ENCODE results near the gene NOS3.

Gene NOS3

GRCh38 chr7:151060416-151061212 lies 69.8 kb downstream of the NOS3 start:
- DNase-seq = no peak

DNA sequence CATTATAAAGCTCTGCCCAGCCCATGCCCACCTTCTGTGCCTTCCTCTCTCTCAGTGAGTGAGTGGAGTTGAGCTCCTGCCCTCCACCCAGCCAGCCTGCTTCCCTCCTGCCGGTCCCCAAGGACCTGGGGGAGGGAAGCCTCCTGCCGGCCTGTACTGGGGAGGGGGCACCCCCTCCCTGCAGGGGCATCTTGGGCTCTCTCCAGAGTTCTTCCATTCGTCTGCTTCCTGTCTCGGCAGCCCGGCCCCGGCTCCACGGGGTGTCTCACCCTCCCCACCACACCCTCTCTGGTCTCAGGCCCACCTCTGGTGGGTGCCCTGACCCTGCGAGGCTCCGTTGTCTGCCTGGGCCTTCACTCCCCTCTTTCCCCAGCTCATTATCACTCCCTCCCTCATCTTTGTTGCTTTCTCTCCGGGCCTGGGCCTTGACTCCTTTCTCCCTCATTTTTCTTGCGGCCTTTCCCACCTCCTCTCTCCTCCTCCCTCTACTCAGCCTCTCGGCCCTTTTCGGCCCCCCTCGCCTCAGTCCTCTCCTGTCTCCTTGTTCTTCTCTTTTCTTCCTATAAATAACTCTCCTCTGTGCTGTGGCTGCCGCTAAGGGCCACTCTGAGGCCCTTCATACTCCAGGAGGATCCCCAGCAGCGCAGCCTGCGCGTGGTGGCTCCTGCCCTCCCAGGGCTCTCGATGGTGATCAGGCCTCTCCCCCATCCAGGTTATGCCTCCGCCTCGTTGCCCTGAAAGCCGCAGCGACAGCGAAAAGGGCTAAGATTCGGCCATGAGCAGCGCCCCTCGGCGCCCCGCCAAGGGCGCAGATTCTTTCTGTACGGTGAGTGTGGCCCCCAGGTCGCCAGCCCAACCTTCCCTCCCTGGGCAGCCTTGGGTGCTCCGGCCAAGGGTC lies 70.6 kb downstream of the NOS3 start:
- no peak for DNase-seq

GRCh38 chr7:151062111-151062398 lies 71.2 kb downstream of the NOS3 start:
- no peak for DNase-seq

DNA sequence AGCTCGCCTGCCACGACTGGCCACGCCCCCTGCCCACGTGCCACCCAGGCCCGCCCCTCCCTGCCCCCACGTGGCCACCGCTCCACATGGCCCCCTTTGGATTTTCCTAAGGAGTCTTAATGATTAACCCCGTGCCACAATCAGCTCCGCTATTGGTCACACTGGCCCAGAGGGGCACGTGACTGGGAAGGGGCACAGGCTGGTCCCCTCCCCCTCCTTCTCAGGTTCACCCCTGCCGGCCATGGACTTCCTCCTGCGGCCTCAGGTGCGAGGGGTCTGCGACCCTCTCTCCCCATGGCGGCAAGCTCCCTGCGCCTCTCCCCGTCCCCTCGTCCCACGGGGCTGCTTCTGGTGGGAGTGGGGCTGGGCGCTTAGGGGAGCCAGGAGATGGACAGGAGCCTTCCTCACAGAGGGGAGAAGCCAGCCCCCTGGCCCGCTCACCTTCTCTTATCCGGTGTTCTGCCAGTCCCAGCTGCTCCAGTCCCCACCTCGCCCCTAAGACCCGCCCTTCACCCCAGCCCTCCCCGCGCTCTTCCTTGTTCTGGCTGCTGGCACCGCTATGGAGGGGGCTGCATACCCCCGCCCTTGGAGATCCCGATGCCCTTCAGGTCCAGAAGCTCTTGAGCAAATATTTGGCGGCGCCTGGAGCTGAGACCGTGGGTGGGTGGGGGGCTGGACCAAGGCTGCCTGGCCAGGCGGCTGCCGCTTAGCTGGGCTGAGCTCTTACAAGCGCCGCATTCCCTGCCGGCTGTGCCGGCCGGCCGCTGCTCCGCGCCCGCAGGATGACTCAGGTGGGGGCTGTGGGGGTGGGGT lies 71.8 kb downstream of the NOS3 start:
- DNase-seq = no peak

GRCh38 chr7:151063212-151063561 lies 72.4 kb downstream of the NOS3 start:
- no peak for DNase-seq
